SK-N-SH treated with all-trans-retinoic acid at 6 μM for 48 hours (cell line): ENCODE results near the gene HDAC11.

ENCODE experiments used
- BACH2 ChIP-seq: fragments of 250-450 bp; sonication (Bioruptor Pico); IDR thresholded peaks from 2 replicates; pipeline ENCODE4 v1.9.0; 2021; ENCODE audit warnings: mild to moderate bottlenecking, borderline replicate concordance
- CREB5 ChIP-seq: fragments of 250-450 bp; sonication (Bioruptor Pico); IDR thresholded peaks from 2 replicates; pipeline ENCODE4 v1.5.1; 2020; ENCODE audit warnings: low read depth, mild to moderate bottlenecking, moderate library complexity
- ESRRG ChIP-seq: fragments of 250-450 bp; sonication (Bioruptor Pico); IDR thresholded peaks from 2 replicates; pipeline ENCODE4 v1.6.1; 2021; ENCODE audit warnings: mild to moderate bottlenecking
- OSR1 ChIP-seq: fragments of 250-450 bp; sonication (Bioruptor Pico); IDR thresholded peaks from 2 replicates; pipeline ENCODE4 v1.8.0; 2022; ENCODE audit warnings: moderate library complexity, mild to moderate bottlenecking, inconsistent platforms
- PATZ1 ChIP-seq: fragments of 250-450 bp; sonication (Bioruptor Pico); IDR thresholded peaks from 2 replicates; pipeline ENCODE4 v1.8.0; 2020; ENCODE audit warnings: mild to moderate bottlenecking, moderate library complexity, borderline replicate concordance
- PPARA ChIP-seq: fragments of 250-450 bp; sonication (Bioruptor Pico); IDR thresholded peaks from 2 replicates; pipeline ENCODE4 v1.5.0; 2020; ENCODE audit warnings: mild to moderate bottlenecking, borderline replicate concordance
- RARB ChIP-seq: fragments of 250-450 bp; sonication (Bioruptor Pico); IDR thresholded peaks from 2 replicates; pipeline ENCODE4 v1.8.0; 2021; ENCODE audit warnings: mild to moderate bottlenecking, moderate library complexity
- TOX ChIP-seq: fragments of 250-450 bp; sonication (Bioruptor Pico); IDR thresholded peaks from 2 replicates; pipeline ENCODE4 v1.8.0; 2021; ENCODE audit warnings: mild to moderate bottlenecking, moderate library complexity, borderline replicate concordance
- ZC3H10 ChIP-seq: fragments of 250-450 bp; sonication (Bioruptor Pico); IDR thresholded peaks from 2 replicates; pipeline ENCODE4 v1.5.1; 2021; ENCODE audit warnings: mild to moderate bottlenecking, moderate library complexity
- ZFP3 ChIP-seq: fragments of 250-450 bp; sonication (Bioruptor Pico); IDR thresholded peaks from 2 replicates; pipeline ENCODE4 v1.5.0; 2020; ENCODE audit warnings: mild to moderate bottlenecking, moderate library complexity
- ZFP30 ChIP-seq: fragments of 450-650 bp; formaldehyde crosslinking; IDR thresholded peaks from 2 replicates; pipeline ENCODE4 v1.5.0; 2022; ENCODE audit warnings: mild to moderate bottlenecking, moderate library complexity
- ZNF8 ChIP-seq: fragments of 450-650 bp; formaldehyde crosslinking; IDR thresholded peaks from 2 replicates; pipeline ENCODE4 v1.5.0; 2020; ENCODE audit warnings: mild to moderate bottlenecking, moderate library complexity

- TF ChIP-seq CREB5: no peak
- TF ChIP-seq PATZ1: no peak
- TF ChIP-seq ZFP30: no peak
- no peak for TF ChIP-seq OSR1 (CRISPR knock-in tag)
- TF ChIP-seq RARB (CRISPR knock-in tag): no peak
- no peak for TF ChIP-seq ESRRG
- TF ChIP-seq ZFP3 (CRISPR knock-in tag): no peak
- TF ChIP-seq ZC3H10 (CRISPR knock-in tag): no peak
- no peak for TF ChIP-seq ZNF8 (CRISPR knock-in tag)
- no peak for TF ChIP-seq PPARA (CRISPR knock-in tag)
- no peak for TF ChIP-seq TOX
- no peak for TF ChIP-seq BACH2 (CRISPR knock-in tag)
Measured at GRCh38 chr3:13524979-13525669, 45.0 kb downstream of the HDAC11 start.
